Right atrium auricular region (tissue), 2 donors: ENCODE data around the gene MIEF2. TPM values are rescaled to one million over a fixed set of nuclear protein-coding genes. Genes with fewer than 3 reads are reported as not detected.

Experiments
- DNase-seq: peaks from one replicate; pipeline ENCODE4 v3.0.0-alpha.2; 2019; ENCODE audit warnings: low spot score
- H3K27ac ChIP-seq, 2 donors: fragments of 200-600 bp; sonication (generic); 1 replicate in 1 of 2; 2 replicates in 1 of 2; pipeline ENCODE4 v1.5.1; 2016 to 2019
- H3K27me3 ChIP-seq, 2 donors: fragments of 200-600 bp; sonication (generic); one replicate each; pipeline versions ENCODE4 v1.5.1 to v1.6.0; 2017 to 2019
- H3K36me3 ChIP-seq: fragments of 200-600 bp; sonication (generic); one replicate; pipeline ENCODE4 v1.5.1; 2016
- H3K4me1 ChIP-seq, 2 donors: fragments of 200-600 bp; sonication (generic); one replicate each; pipeline versions ENCODE4 v1.5.1 to v1.6.0; 2017 to 2019
- H3K4me3 ChIP-seq, 2 donors: fragments of 200-600 bp; sonication (generic); 1 replicate in 1 of 2; 2 replicates in 1 of 2; pipeline ENCODE4 v1.5.1; 2017 to 2019; ENCODE audit warnings: mild to moderate bottlenecking in 1 of 2, moderate library complexity in 1 of 2
- H3K9me3 ChIP-seq, 2 donors: fragments of 200-600 bp; sonication (generic); one replicate each; pipeline ENCODE4 v1.5.1; 2019
- CTCF ChIP-seq, 2 donors: fragments of 200-600 bp; sonication (generic); IDR thresholded peaks; one replicate each; pipeline ENCODE4 v1.5.1; 2019; ENCODE audit warnings: antibody characterized with exemption in 2 of 2
- total RNA-seq, 2 donors: library from RNA; depleted of rRNA; stranded (reverse); fragments of >200 nt; gene quantifications; one replicate each; pipeline ENCODE4 v1.1.0, GENCODE V29; 2016

The MIEF2 gene
- total RNA-seq, 2 donors from 2014 or later = 14.1 to 20.2 TPM

- DNase-seq = peak; percentile 63
- Histone ChIP-seq H3K4me3 (peak overlapping the region; percentile 25 to 46), H3K27me3 (no peaks in the 10 kb centered on the region), H3K4me1 (peaks cover 0 to 22% of the 10 kb centered on the region in 2 donors), H3K36me3 (no peaks in the 10 kb centered on the region), H3K27ac (peak overlapping the region; percentile 51 to 73), H3K9me3 (no peaks in the 10 kb centered on the region)
- TF ChIP-seq CTCF (IDR thresholded peaks at IDR 0.05) = no peak
These were observed 35.9 kb upstream of the MIEF2 start for GRCh38 chr17:18224387-18225120.

- Histone ChIP-seq H3K27ac (peak within 1 kb of the TSS; percentile 51 to 73), H3K36me3 (no peaks in the 10 kb centered on the region), H3K9me3 (no peaks in the 10 kb centered on the region), H3K27me3 (no peaks in the 10 kb centered on the region), H3K4me1 (peaks cover 0 to 22% of the 10 kb centered on the region in 2 donors), H3K4me3 (peak within 1 kb of the TSS; percentile 62 to 69)
- no peak for TF ChIP-seq CTCF (IDR thresholded peaks at IDR 0.05)
- peak; percentile 97 for DNase-seq
These were observed 35.3 kb upstream of the MIEF2 start, which contains the start of gene LLGL1 for GRCh38 chr17:18225121-18225641. Gene LLGL1, plus strand, starts transcription at chr17:18225635. Its CDS starts 48 bp downstream, at chr17:18225683.

- Histone ChIP-seq H3K36me3 (no peaks in the 10 kb centered on the region), H3K4me1 (peaks cover 0 to 22% of the 10 kb centered on the region in 2 donors), H3K9me3 (no peaks in the 10 kb centered on the region), H3K27me3 (no peaks in the 10 kb centered on the region), H3K4me3 (peak overlapping the region; percentile 62 to 69), H3K27ac (peak overlapping the region; percentile 23 to 63)
- no peak for TF ChIP-seq CTCF (IDR thresholded peaks at IDR 0.05)
- no peak for DNase-seq
These were observed 34.7 kb upstream of the MIEF2 start for GRCh38 chr17:18225642-18226283.

- Histone ChIP-seq H3K4me1 (peaks cover 0 to 22% of the 10 kb centered on the region in 2 donors), H3K9me3 (no peaks in the 10 kb centered on the region), H3K27ac (peak overlapping the region in 1 of 2 donors; percentile 63), H3K4me3 (peak overlapping the region; percentile 62 to 69), H3K27me3 (no peaks in the 10 kb centered on the region), H3K36me3 (no peaks in the 10 kb centered on the region)
- DNase-seq = no peak
- TF ChIP-seq CTCF (IDR thresholded peaks at IDR 0.05) = no peak
These were observed 34.0 kb upstream of the MIEF2 start for GRCh38 chr17:18226284-18226945.

GRCh38 chr17:18227635-18228034 is 32.8 kb upstream of the MIEF2 start:
- TF ChIP-seq CTCF (IDR thresholded peaks at IDR 0.05) = no peak
- Histone ChIP-seq H3K4me3 (no peak overlapping the region), H3K27me3 (no peaks in the 10 kb centered on the region), H3K27ac (no peak overlapping the region), H3K9me3 (no peaks in the 10 kb centered on the region), H3K4me1 (peaks cover 0 to 22% of the 10 kb centered on the region in 2 donors), H3K36me3 (no peaks in the 10 kb centered on the region)
- no peak for DNase-seq
